NT2/D1 (cell line): Measurements from ENCODE around the gene ADD3.

Experiments
- SUZ12 ChIP-seq: IDR thresholded peaks from 2 replicates; pipeline ENCODE4 v1.6.1; 2011; ENCODE audit not compliant: insufficient read length, insufficient read depth; ENCODE audit errors: extremely low read depth
- YY1 ChIP-seq: IDR thresholded peaks from 2 replicates; pipeline ENCODE4 v1.6.1; 2011; ENCODE audit not compliant: insufficient read length, insufficient read depth
- ZNF274 ChIP-seq: IDR thresholded peaks from 2 replicates; pipeline ENCODE4 v1.6.1; 2011; ENCODE audit warnings: mild to moderate bottlenecking, low read depth, low read length

DNA sequence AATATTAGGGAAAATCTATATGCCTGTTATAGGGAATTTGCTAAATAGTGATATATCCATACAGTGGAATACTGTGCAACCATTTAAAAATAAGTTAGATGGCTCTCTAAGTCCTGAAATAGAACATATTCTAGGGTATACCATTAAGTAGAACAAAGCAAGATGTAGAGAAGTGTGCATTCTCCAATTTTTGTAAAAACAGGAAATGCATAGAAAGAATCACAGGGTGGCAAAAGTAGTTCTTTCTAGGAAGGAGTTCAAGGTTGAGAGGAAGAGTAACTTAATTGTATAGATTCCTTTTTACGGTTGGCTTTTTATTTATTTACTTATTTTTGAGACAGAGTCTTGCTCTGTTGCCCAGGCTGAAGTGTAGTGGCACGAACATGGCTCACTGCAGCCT lies 43.7 kb downstream of the ADD3 start:
- no peak for TF ChIP-seq ZNF274
- TF ChIP-seq YY1 = no peak
- no peak for TF ChIP-seq SUZ12
